PC-9 (cell line): ENCODE results near the gene DPYSL4.

Source experiments
- EZH2 ChIP-seq: fragments of 200-600 bp; sonication (generic); IDR thresholded peaks from 2 replicates; pipeline ENCODE4 v1.8.0; 2017; ENCODE audit warnings: antibody characterized with exemption, low read depth
- TF ChIP-seq, protein P1 (sequence below): fragments of 200-600 bp; sonication (generic); conservative IDR thresholded peaks from 2 replicates; pipeline ENCODE4 v1.6.1; 2017; ENCODE audit warnings: mixed run types, antibody characterized with exemption, mild to moderate bottlenecking, moderate library complexity

DNA sequence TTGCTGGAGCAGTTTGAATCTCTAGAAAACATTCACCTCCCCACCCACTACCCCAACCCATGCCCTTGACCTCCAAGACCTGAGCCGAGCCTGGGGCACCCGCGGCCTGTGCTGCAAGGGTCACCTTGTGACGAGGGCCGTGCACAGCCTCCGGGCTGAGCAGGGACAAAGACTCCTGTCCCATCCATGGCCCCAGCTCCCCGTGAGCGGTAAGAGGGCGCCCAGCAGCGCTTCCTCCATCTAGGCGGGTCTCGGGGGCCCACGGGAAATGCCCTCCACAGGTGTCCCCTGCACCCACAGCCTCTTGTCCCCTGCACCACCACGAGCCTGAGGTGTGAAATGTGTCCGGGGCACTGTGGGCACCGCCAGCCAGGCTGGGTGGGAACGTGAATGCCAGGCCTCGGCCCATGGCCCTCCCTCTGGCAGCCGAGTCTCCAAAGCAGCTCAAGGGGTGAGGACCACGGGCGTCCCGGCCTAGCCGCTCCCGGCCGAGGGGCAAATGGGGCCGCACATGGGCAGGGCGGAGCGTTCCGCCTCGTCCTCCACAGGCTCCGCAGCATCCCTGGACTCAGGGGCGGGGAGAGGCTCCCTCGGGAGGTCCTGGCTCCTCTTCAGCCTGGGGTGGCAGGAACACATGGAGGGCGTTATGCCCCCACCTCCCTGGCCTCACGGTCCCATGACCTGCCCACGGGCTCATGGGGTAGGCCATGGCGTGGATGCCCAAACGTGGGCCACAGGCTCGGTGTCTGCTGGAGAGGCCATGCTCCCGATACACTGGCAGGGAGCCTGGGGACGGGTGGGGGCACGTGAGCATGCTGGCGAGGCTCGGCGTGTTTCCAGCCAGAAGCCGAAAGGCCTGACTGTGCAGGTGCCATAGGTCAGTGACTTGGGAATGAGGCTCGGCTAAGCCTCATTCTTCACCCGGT lies 21.1 kb downstream of the DPYSL4 start:
- TF ChIP-seq, protein P1, sequence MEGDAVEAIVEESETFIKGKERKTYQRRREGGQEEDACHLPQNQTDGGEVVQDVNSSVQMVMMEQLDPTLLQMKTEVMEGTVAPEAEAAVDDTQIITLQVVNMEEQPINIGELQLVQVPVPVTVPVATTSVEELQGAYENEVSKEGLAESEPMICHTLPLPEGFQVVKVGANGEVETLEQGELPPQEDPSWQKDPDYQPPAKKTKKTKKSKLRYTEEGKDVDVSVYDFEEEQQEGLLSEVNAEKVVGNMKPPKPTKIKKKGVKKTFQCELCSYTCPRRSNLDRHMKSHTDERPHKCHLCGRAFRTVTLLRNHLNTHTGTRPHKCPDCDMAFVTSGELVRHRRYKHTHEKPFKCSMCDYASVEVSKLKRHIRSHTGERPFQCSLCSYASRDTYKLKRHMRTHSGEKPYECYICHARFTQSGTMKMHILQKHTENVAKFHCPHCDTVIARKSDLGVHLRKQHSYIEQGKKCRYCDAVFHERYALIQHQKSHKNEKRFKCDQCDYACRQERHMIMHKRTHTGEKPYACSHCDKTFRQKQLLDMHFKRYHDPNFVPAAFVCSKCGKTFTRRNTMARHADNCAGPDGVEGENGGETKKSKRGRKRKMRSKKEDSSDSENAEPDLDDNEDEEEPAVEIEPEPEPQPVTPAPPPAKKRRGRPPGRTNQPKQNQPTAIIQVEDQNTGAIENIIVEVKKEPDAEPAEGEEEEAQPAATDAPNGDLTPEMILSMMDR = no peak
- TF ChIP-seq EZH2 = no peak
